ENCODE measurements around the gene WIPF1.
A peak's percentile ranks its signal among the peaks of the same experiment; 100 is the strongest.

The WIPF1 gene

GRCh38 chr2:174597345-174598047, at the start of gene WIPF1:
WIPF1 (minus strand) TSS chr2:174597804; CDS start chr2:174585573, 12,231 bp downstream.
- Histone ChIP-seq H2AFZ (ENCODE audit: low read length) (0 out of 2 replicates have a peak within 1 kb of the TSS, but pooled peaks have one; percentile 7), H3K27me3 (ENCODE audit: insufficient read depth, low read length, poor library complexity, severe bottlenecking) (no peaks in the 10 kb centered on the region), H3K9me3 (ENCODE audit: insufficient read depth, low read depth, low read length) (no peaks in the 10 kb centered on the region), H3K9me2 (replicated peaks; ENCODE audit: low read depth, low read length) (no peaks in the 10 kb centered on the region), H4K20me1 (ENCODE audit: insufficient read depth, low read length, poor library complexity, severe bottlenecking) (peaks cover 3% of the 10 kb centered on the region), H3K9ac (ENCODE audit: low read depth, low read length, poor library complexity, severe bottlenecking) (peak within 1 kb of the TSS; percentile 82), H3K4me1 (ENCODE audit: insufficient read depth, low read length, poor library complexity, severe bottlenecking) (peaks cover 62% of the 10 kb centered on the region), H3K79me2 (ENCODE audit: insufficient read depth, low read length) (peaks cover 93% of the 10 kb centered on the region), H3F3A (ENCODE audit: low read depth) (peaks cover 9% of the 10 kb centered on the region), H3K4me2 (ENCODE audit: low read depth, low read length, poor library complexity, severe bottlenecking) (peak within 1 kb of the TSS; percentile 81), H3K4me3 (ENCODE audit: low read length, poor library complexity, severe bottlenecking) (peak within 1 kb of the TSS; percentile 76), H3K36me3 (ENCODE audit: insufficient read depth, low read length) (peaks cover 4% of the 10 kb centered on the region; the same call in 1 of the 2 replicates)
- no peak for TF ChIP-seq CTCF (conservative IDR thresholded peaks at IDR 0.05; ENCODE audit: low read length)
- no peak for TF ChIP-seq EZH2phosphoT487 (IDR thresholded peaks at IDR 0.05; ENCODE audit: borderline replicate concordance)

DNA sequence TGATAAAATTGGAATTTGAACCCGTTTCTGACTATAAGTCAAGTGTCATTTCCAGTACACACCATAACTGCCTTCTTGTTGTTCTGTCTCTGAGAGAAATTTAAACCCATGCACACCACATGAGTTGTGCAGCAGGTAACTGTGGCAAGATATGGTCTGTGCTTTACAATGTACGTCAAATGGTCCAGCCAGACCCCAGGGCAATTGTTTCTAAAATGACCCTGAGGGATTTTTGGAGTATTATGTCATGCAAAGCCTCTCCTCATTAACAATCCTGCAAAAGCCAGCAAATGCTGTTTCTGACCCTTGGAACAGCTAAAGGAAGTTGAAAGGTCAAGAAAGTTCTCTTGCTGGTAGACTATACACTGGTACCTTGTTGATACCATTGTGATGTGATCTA, 47.7 kb upstream of the WIPF1 start:
- Histone ChIP-seq H3K79me2 (ENCODE audit: insufficient read depth, low read length) (peaks cover 3% of the 10 kb centered on the region; the same call in 1 of the 2 replicates), H3K4me2 (ENCODE audit: low read depth, low read length, poor library complexity, severe bottlenecking) (no peak overlapping the region), H3F3A (ENCODE audit: low read depth) (no peaks in the 10 kb centered on the region), H4K20me1 (ENCODE audit: insufficient read depth, low read length, poor library complexity, severe bottlenecking) (no peaks in the 10 kb centered on the region), H3K9ac (ENCODE audit: low read depth, low read length, poor library complexity, severe bottlenecking) (no peak overlapping the region), H3K4me1 (ENCODE audit: insufficient read depth, low read length, poor library complexity, severe bottlenecking) (no peaks in the 10 kb centered on the region), H3K36me3 (ENCODE audit: insufficient read depth, low read length) (no peaks in the 10 kb centered on the region), H3K9me3 (ENCODE audit: insufficient read depth, low read depth, low read length) (no peaks in the 10 kb centered on the region), H3K9me2 (replicated peaks; ENCODE audit: low read depth, low read length) (no peaks in the 10 kb centered on the region), H3K27me3 (ENCODE audit: insufficient read depth, low read length, poor library complexity, severe bottlenecking) (no peaks in the 10 kb centered on the region), H3K4me3 (ENCODE audit: low read length, poor library complexity, severe bottlenecking) (no peak overlapping the region), H2AFZ (ENCODE audit: low read length) (no peak overlapping the region)
- TF ChIP-seq CTCF (conservative IDR thresholded peaks at IDR 0.05; ENCODE audit: low read length) (no peak), EZH2phosphoT487 (IDR thresholded peaks at IDR 0.05; ENCODE audit: borderline replicate concordance) (no peak)

- Histone ChIP-seq H3K36me3 (ENCODE audit: insufficient read depth, low read length) (no peaks in the 10 kb centered on the region), H3K9me3 (ENCODE audit: insufficient read depth, low read depth, low read length) (no peaks in the 10 kb centered on the region), H3K9me2 (replicated peaks; ENCODE audit: low read depth, low read length) (no peaks in the 10 kb centered on the region), H3K4me3 (ENCODE audit: low read length, poor library complexity, severe bottlenecking) (no peak overlapping the region), H4K20me1 (ENCODE audit: insufficient read depth, low read length, poor library complexity, severe bottlenecking) (no peaks in the 10 kb centered on the region), H3K9ac (ENCODE audit: low read depth, low read length, poor library complexity, severe bottlenecking) (no peak overlapping the region), H2AFZ (ENCODE audit: low read length) (no peak overlapping the region), H3F3A (ENCODE audit: low read depth) (no peaks in the 10 kb centered on the region), H3K4me2 (ENCODE audit: low read depth, low read length, poor library complexity, severe bottlenecking) (no peak overlapping the region), H3K27me3 (ENCODE audit: insufficient read depth, low read length, poor library complexity, severe bottlenecking) (no peaks in the 10 kb centered on the region), H3K79me2 (ENCODE audit: insufficient read depth, low read length) (peaks cover 3% of the 10 kb centered on the region; the same call in 1 of the 2 replicates), H3K4me1 (ENCODE audit: insufficient read depth, low read length, poor library complexity, severe bottlenecking) (no peaks in the 10 kb centered on the region)
- TF ChIP-seq CTCF (conservative IDR thresholded peaks at IDR 0.05; ENCODE audit: low read length) (no peak), EZH2phosphoT487 (IDR thresholded peaks at IDR 0.05; ENCODE audit: borderline replicate concordance) (no peak)
Observed at GRCh38 chr2:174644406-174644805, 46.8 kb upstream of the WIPF1 start.
